ENCODE results near the gene RINL.

Gene RINL

GRCh38 chr19:38891771-38892170 lies 13.7 kb upstream of the RINL start:
- Histone ChIP-seq H3K4me2 (ENCODE audit: low read depth, low read length, poor library complexity, severe bottlenecking) (no peak overlapping the region), H3K9ac (ENCODE audit: low read depth, low read length, poor library complexity, severe bottlenecking) (no peak overlapping the region), H3K36me3 (ENCODE audit: insufficient read depth, low read length) (peaks cover 8% of the 10 kb centered on the region; the same call in 1 of the 2 replicates), H2AFZ (ENCODE audit: low read length) (no peak overlapping the region), H4K20me1 (ENCODE audit: insufficient read depth, low read length, poor library complexity, severe bottlenecking) (no peaks in the 10 kb centered on the region), H3K9me3 (ENCODE audit: insufficient read depth, low read depth, low read length) (no peaks in the 10 kb centered on the region), H3K79me2 (ENCODE audit: insufficient read depth, low read length) (no peaks in the 10 kb centered on the region), H3K4me1 (ENCODE audit: insufficient read depth, low read length, poor library complexity, severe bottlenecking) (peaks cover 2% of the 10 kb centered on the region), H3F3A (ENCODE audit: low read depth) (no peaks in the 10 kb centered on the region), H3K27me3 (ENCODE audit: insufficient read depth, low read length, poor library complexity, severe bottlenecking) (no peaks in the 10 kb centered on the region), H3K4me3 (ENCODE audit: low read length, poor library complexity, severe bottlenecking) (no peak overlapping the region), H3K9me2 (replicated peaks; ENCODE audit: low read depth, low read length) (no peaks in the 10 kb centered on the region)
- no peak for TF ChIP-seq CTCF (conservative IDR thresholded peaks at IDR 0.05; ENCODE audit: low read length)
- TF ChIP-seq EZH2phosphoT487 (IDR thresholded peaks at IDR 0.05; ENCODE audit: borderline replicate concordance) = no peak

DNA sequence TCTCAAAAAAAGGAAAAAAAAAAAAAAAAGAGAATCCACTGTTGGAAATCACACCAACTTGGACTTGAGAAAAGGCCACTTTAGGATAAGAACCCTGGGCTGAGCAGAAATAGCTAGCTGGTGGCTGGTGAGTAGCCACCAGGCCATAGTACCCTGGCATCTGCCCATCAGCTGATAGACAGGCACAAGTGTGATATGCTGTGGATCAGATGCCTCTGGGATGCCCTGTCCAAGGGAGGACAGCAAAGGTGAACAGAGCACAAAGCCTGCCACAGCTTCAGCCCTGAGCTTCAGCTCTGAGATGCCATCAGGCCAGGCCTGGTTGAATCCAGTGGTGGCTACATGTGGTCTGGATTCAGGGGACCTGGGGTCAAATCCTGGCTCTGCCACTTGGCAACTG lies 12.6 kb upstream of the RINL start:
- Histone ChIP-seq H3K4me3 (ENCODE audit: low read length, poor library complexity, severe bottlenecking) (no peak overlapping the region), H3K4me2 (ENCODE audit: low read depth, low read length, poor library complexity, severe bottlenecking) (no peak overlapping the region), H3K9me2 (replicated peaks; ENCODE audit: low read depth, low read length) (no peaks in the 10 kb centered on the region), H3K4me1 (ENCODE audit: insufficient read depth, low read length, poor library complexity, severe bottlenecking) (no peaks in the 10 kb centered on the region), H3F3A (ENCODE audit: low read depth) (no peaks in the 10 kb centered on the region), H3K79me2 (ENCODE audit: insufficient read depth, low read length) (no peaks in the 10 kb centered on the region), H3K27me3 (ENCODE audit: insufficient read depth, low read length, poor library complexity, severe bottlenecking) (no peaks in the 10 kb centered on the region), H3K9me3 (ENCODE audit: insufficient read depth, low read depth, low read length) (no peaks in the 10 kb centered on the region), H3K9ac (ENCODE audit: low read depth, low read length, poor library complexity, severe bottlenecking) (no peak overlapping the region), H3K36me3 (ENCODE audit: insufficient read depth, low read length) (peaks cover 8% of the 10 kb centered on the region; the same call in 1 of the 2 replicates), H2AFZ (ENCODE audit: low read length) (no peak overlapping the region), H4K20me1 (ENCODE audit: insufficient read depth, low read length, poor library complexity, severe bottlenecking) (no peaks in the 10 kb centered on the region)
- no peak for TF ChIP-seq CTCF (conservative IDR thresholded peaks at IDR 0.05; ENCODE audit: low read length)
- TF ChIP-seq EZH2phosphoT487 (IDR thresholded peaks at IDR 0.05; ENCODE audit: borderline replicate concordance) = no peak

DNA sequence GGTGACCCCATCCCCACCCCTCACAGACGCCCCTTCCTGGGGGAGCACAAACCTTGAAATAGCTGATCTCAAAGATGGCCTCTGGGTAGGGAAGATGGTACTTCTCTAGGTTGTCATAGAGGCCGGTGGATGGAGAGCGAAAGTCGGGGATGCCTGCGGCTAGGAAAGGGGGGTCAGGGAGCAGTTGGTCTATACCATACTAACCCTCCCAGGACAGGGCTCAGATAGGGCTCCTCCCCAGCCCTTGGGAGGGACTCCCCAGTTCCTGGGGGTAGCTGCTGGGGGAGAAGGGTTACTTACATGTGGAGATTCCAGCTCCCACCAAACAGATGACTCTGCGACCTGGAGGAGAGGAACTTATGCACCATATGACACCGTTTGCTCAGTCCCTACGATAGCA lies 11.7 kb upstream of the RINL start:
- Histone ChIP-seq H2AFZ (ENCODE audit: low read length) (no peak overlapping the region), H4K20me1 (ENCODE audit: insufficient read depth, low read length, poor library complexity, severe bottlenecking) (no peaks in the 10 kb centered on the region), H3K9me2 (replicated peaks; ENCODE audit: low read depth, low read length) (no peaks in the 10 kb centered on the region), H3K4me3 (ENCODE audit: low read length, poor library complexity, severe bottlenecking) (no peak overlapping the region), H3K4me2 (ENCODE audit: low read depth, low read length, poor library complexity, severe bottlenecking) (no peak overlapping the region), H3F3A (ENCODE audit: low read depth) (no peaks in the 10 kb centered on the region), H3K36me3 (ENCODE audit: insufficient read depth, low read length) (peaks cover 8% of the 10 kb centered on the region; the same call in 1 of the 2 replicates), H3K9me3 (ENCODE audit: insufficient read depth, low read depth, low read length) (no peaks in the 10 kb centered on the region), H3K79me2 (ENCODE audit: insufficient read depth, low read length) (no peaks in the 10 kb centered on the region), H3K27me3 (ENCODE audit: insufficient read depth, low read length, poor library complexity, severe bottlenecking) (no peaks in the 10 kb centered on the region), H3K9ac (ENCODE audit: low read depth, low read length, poor library complexity, severe bottlenecking) (no peak overlapping the region), H3K4me1 (ENCODE audit: insufficient read depth, low read length, poor library complexity, severe bottlenecking) (no peaks in the 10 kb centered on the region)
- no peak for TF ChIP-seq EZH2phosphoT487 (IDR thresholded peaks at IDR 0.05; ENCODE audit: borderline replicate concordance)
- TF ChIP-seq CTCF (conservative IDR thresholded peaks at IDR 0.05; ENCODE audit: low read length) = no peak

Data from Loucy (cell line).